Activated CD4-positive, alpha-beta T cell treated with anti-CD3 and anti-CD28 coated beads, Interleukin-2, amount 10 ng/mL, durations not matched to agents 7 days and 5 days (primary cell): ENCODE results near the gene DCDC2B. TPM values are rescaled to one million over a fixed set of nuclear protein-coding genes. Genes with fewer than 3 reads are reported as not detected.

Experiments
- CTCF ChIA-PET: fragments of 350-600 bp; sonication (Branson Sonifier 250); formaldehyde crosslinking; loops from one replicate; lab custom pipeline; 2021; ENCODE audit warnings: antibody characterized with exemption; lab: Charles Lee
- POLR2A ChIA-PET: fragments of 350-600 bp; sonication (Branson Sonifier 250); formaldehyde crosslinking; loops from one replicate; lab custom pipeline; 2021; ENCODE audit warnings: antibody characterized with exemption; lab: Charles Lee
- DNase-seq: peaks from one replicate; pipeline ENCODE4 v3.0.0-alpha.2; 2020
- H3K27ac Mint-ChIP-seq: one replicate; pipeline ENCODE4 v1.8.0; 2021; ENCODE audit warnings: mild to moderate bottlenecking, moderate library complexity, mixed read lengths
- H3K27me3 Mint-ChIP-seq: one replicate; pipeline ENCODE4 v1.8.0; 2021; ENCODE audit warnings: mixed read lengths
- H3K36me3 Mint-ChIP-seq: one replicate; pipeline ENCODE4 v1.8.0; 2021; ENCODE audit warnings: low read depth, mixed read lengths
- H3K4me1 Mint-ChIP-seq: one replicate; pipeline ENCODE4 v1.8.0; 2021; ENCODE audit warnings: mixed read lengths
- H3K4me3 Mint-ChIP-seq: one replicate; pipeline ENCODE4 v1.8.0; 2021; ENCODE audit warnings: mild to moderate bottlenecking, moderate library complexity, mixed read lengths
- H3K9me3 Mint-ChIP-seq: one replicate; pipeline ENCODE4 v1.8.0; 2021; ENCODE audit warnings: mixed read lengths
- total RNA-seq, 2 experiments: library from RNA; stranded (reverse); gene quantifications; one replicate each; pipeline ENCODE4 v1.2.3, GENCODE V29; 2021

DCDC2B gene
- total RNA-seq, 2 experiments from 2014 or later, result 0.10 TPM

- Mint-ChIP-seq H3K36me3 (peaks cover 61% of the 10 kb centered on the region), H3K4me3 (no peak overlapping the region), H3K4me1 (peaks cover 86% of the 10 kb centered on the region), H3K9me3 (no peaks in the 10 kb centered on the region), H3K27ac (no peak overlapping the region), H3K27me3 (no peaks in the 10 kb centered on the region)
- ChIA-PET POLR2A (interaction anchor here (0.6 kb wide), 3 partner anchors 15 to 200 kb away, joined by 3 to 5 read pairs (median 5); no protein-coding TSS in a partner anchor), CTCF (interaction anchor here (0.6 to 2.5 kb wide), 7 partner anchors 10 to 162 kb away, joined by 3 to 12 read pairs (median 9); partner anchors contain the start of genes FAM167B and TXLNA)
- no peak for DNase-seq
Observed at GRCh38 chr1:32197837-32198236, 11.1 kb upstream of the DCDC2B start.

GRCh38 chr1:32198237-32199042 is 10.4 kb upstream of the DCDC2B start:
- H3K36me3 Mint-ChIP-seq, result peaks cover 57% of the 10 kb centered on the region
- no peaks in the 10 kb centered on the region for H3K9me3 Mint-ChIP-seq
- peaks cover 83% of the 10 kb centered on the region for H3K4me1 Mint-ChIP-seq
- no peak overlapping the region for H3K4me3 Mint-ChIP-seq
- ChIA-PET CTCF (interaction anchor here (1.0 to 2.5 kb wide), 5 partner anchors 14 to 50 kb away, joined by 3 to 12 read pairs (median 9); partner anchors contain the start of genes FAM167B and TXLNA), POLR2A (interaction anchor here (0.6 kb wide), 1 partner anchor 96 kb away, joined by 3 read pairs; no protein-coding TSS in a partner anchor)
- peak overlapping the region; percentile 7 for H3K27ac Mint-ChIP-seq
- no peaks in the 10 kb centered on the region for H3K27me3 Mint-ChIP-seq
- no peak for DNase-seq

GRCh38 chr1:32199043-32199716 is 9.7 kb upstream of the DCDC2B start:
- Mint-ChIP-seq H3K36me3 (peaks cover 55% of the 10 kb centered on the region), H3K9me3 (no peaks in the 10 kb centered on the region), H3K27ac (peak overlapping the region; percentile 88), H3K27me3 (no peaks in the 10 kb centered on the region), H3K4me3 (no peak overlapping the region), H3K4me1 (peaks cover 81% of the 10 kb centered on the region)
- ChIA-PET CTCF (interaction anchor here (0.6 to 2.2 kb wide), 5 partner anchors 10 to 153 kb away, joined by 3 to 9 read pairs (median 5); no protein-coding TSS in a partner anchor), POLR2A (no interaction called here)
- DNase-seq, result no peak

- no peak for DNase-seq
- CTCF ChIA-PET, result interaction anchor here (0.6 to 2.2 kb wide), 4 partner anchors 10 to 153 kb away, joined by 3 to 6 read pairs (median 4); no protein-coding TSS in a partner anchor
Observed at GRCh38 chr1:32199717-32200072, 9.2 kb upstream of the DCDC2B start.

GRCh38 chr1:32200226-32201010 is 8.5 kb upstream of the DCDC2B start, which contains the start of gene CCDC28B:
TSS of gene CCDC28B (plus strand) at chr1:32200595. CDS start at chr1:32201936, 1,341 bp downstream.
- peak; percentile 69 for DNase-seq
- peak within 1 kb of the TSS; percentile 88 for H3K27ac Mint-ChIP-seq
- CTCF ChIA-PET, result interaction anchor here (0.7 to 2.2 kb wide), 7 partner anchors 9 to 91 kb away, joined by 3 to 11 read pairs (median 4); partner anchors contain the start of gene TXLNA
- H3K9me3 Mint-ChIP-seq, result no peaks in the 10 kb centered on the region
- no peaks in the 10 kb centered on the region for H3K27me3 Mint-ChIP-seq
- peaks cover 76% of the 10 kb centered on the region for H3K4me1 Mint-ChIP-seq
- POLR2A ChIA-PET, result interaction anchor here (0.6 to 0.8 kb wide), 2 partner anchors 15 to 939 kb away, joined by 3 read pairs; no protein-coding TSS in a partner anchor
- H3K36me3 Mint-ChIP-seq, result peaks cover 43% of the 10 kb centered on the region
- H3K4me3 Mint-ChIP-seq, result peak within 1 kb of the TSS; percentile 81

More at GRCh38 chr1:32199717-32200072, 9.2 kb upstream of the DCDC2B start:
- Mint-ChIP-seq H3K4me1 (peaks cover 79% of the 10 kb centered on the region), H3K36me3 (peaks cover 50% of the 10 kb centered on the region), H3K27ac (peak overlapping the region; percentile 88), H3K27me3 (no peaks in the 10 kb centered on the region), H3K4me3 (peak overlapping the region; percentile 81), H3K9me3 (no peaks in the 10 kb centered on the region)
- POLR2A ChIA-PET, result interaction anchor here (0.8 kb wide), 1 partner anchor 16 kb away, joined by 3 read pairs; no protein-coding TSS in a partner anchor

- DNase-seq, result peak; percentile 87
- Mint-ChIP-seq H3K36me3 (peaks cover 35% of the 10 kb centered on the region), H3K4me1 (peaks cover 76% of the 10 kb centered on the region), H3K27ac (peak overlapping the region; percentile 88), H3K27me3 (no peaks in the 10 kb centered on the region), H3K9me3 (no peaks in the 10 kb centered on the region), H3K4me3 (peak overlapping the region; percentile 81)
- ChIA-PET POLR2A (interaction anchor here (0.6 kb wide), 1 partner anchor 940 kb away, joined by 3 read pairs; no protein-coding TSS in a partner anchor), CTCF (interaction anchor here (0.7 to 2.2 kb wide), 6 partner anchors 11 to 92 kb away, joined by 3 to 11 read pairs (median 4); partner anchors contain the start of gene TXLNA)
Observed at GRCh38 chr1:32201011-32201855, 7.7 kb upstream of the DCDC2B start.

- no peaks in the 10 kb centered on the region for H3K27me3 Mint-ChIP-seq
- POLR2A ChIA-PET, result interaction anchor here (1.0 kb wide), 1 partner anchor 25 kb away, joined by 3 read pairs; the partner anchor contains the start of gene TXLNA
- H3K27ac Mint-ChIP-seq, result peak overlapping the region; percentile 13
Observed at GRCh38 chr1:32204943-32205361, 3.9 kb upstream of the DCDC2B start.

GRCh38 chr1:32205401-32206370 is 3.2 kb upstream of the DCDC2B start, which contains the start of gene IQCC:
TSS of gene IQCC (plus strand) at chr1:32205671. CDS start at chr1:32205682, 11 bp downstream.
- POLR2A ChIA-PET, result interaction anchor here (0.7 to 1.0 kb wide), 2 partner anchors 26 to 154 kb away, joined by 3 read pairs; partner anchors contain the start of gene TXLNA
- Mint-ChIP-seq H3K36me3 (peaks cover 22% of the 10 kb centered on the region), H3K4me1 (peaks cover 43% of the 10 kb centered on the region), H3K4me3 (peak within 1 kb of the TSS; percentile 88), H3K27ac (peak within 1 kb of the TSS; percentile 89), H3K27me3 (no peaks in the 10 kb centered on the region), H3K9me3 (no peaks in the 10 kb centered on the region)
- CTCF ChIA-PET, result interaction anchor here (0.8 to 2.9 kb wide), 6 partner anchors 9 to 54 kb away, joined by 3 to 19 read pairs (median 4); partner anchors contain the start of gene FAM167B
- peak; percentile 89 for DNase-seq

More at GRCh38 chr1:32204943-32205361, 3.9 kb upstream of the DCDC2B start:
- Mint-ChIP-seq H3K4me3 (peak overlapping the region; percentile 88), H3K36me3 (peaks cover 22% of the 10 kb centered on the region), H3K4me1 (peaks cover 49% of the 10 kb centered on the region), H3K9me3 (no peaks in the 10 kb centered on the region)
- CTCF ChIA-PET, result interaction anchor here (1.0 to 2.9 kb wide), 2 partner anchors 10 to 11 kb away, joined by 5 to 19 read pairs; no protein-coding TSS in a partner anchor
- no peak for DNase-seq

- Mint-ChIP-seq H3K9me3 (no peaks in the 10 kb centered on the region), H3K27ac (no peak overlapping the region), H3K4me1 (peaks cover 26% of the 10 kb centered on the region), H3K27me3 (no peaks in the 10 kb centered on the region), H3K4me3 (no peak overlapping the region), H3K36me3 (peaks cover 13% of the 10 kb centered on the region)
- ChIA-PET CTCF (no interaction called here), POLR2A (no interaction called here)
- DNase-seq, result no peak
Observed at GRCh38 chr1:32208469-32208868, 420 bp upstream of the DCDC2B start.
